Activated naive CD8-positive, alpha-beta T cell (primary cell): ENCODE results near the gene TMOD3.

Experiments used
- H3K27ac Mint-ChIP-seq: one replicate; pipeline ENCODE4 v1.8.0; 2021; ENCODE audit warnings: mixed read lengths
- H3K27me3 Mint-ChIP-seq: one replicate; pipeline ENCODE4 v1.8.0; 2021; ENCODE audit warnings: mixed read lengths
- H3K36me3 Mint-ChIP-seq: one replicate; pipeline ENCODE4 v1.8.0; 2021; ENCODE audit warnings: mixed read lengths
- H3K4me1 Mint-ChIP-seq: one replicate; pipeline ENCODE4 v1.8.0; 2021; ENCODE audit warnings: low read depth, mixed read lengths
- H3K4me3 Mint-ChIP-seq: one replicate; pipeline ENCODE4 v1.8.0; 2021; ENCODE audit warnings: mild to moderate bottlenecking, mixed read lengths
- H3K9me3 Mint-ChIP-seq: one replicate; pipeline ENCODE4 v1.8.0; 2021; ENCODE audit warnings: low read depth, mixed read lengths

TMOD3 gene

GRCh38 chr15:51888593-51889195 lies 59.2 kb downstream of the TMOD3 start:
- Mint-ChIP-seq H3K4me3 (no peak overlapping the region), H3K4me1 (peaks cover 8% of the 10 kb centered on the region), H3K27ac (no peak overlapping the region), H3K36me3 (peaks cover 11% of the 10 kb centered on the region), H3K9me3 (no peaks in the 10 kb centered on the region), H3K27me3 (no peaks in the 10 kb centered on the region)

GRCh38 chr15:51889486-51889885 lies 60.0 kb downstream of the TMOD3 start:
- H3K4me3 Mint-ChIP-seq, result no peak overlapping the region
- H3K9me3 Mint-ChIP-seq, result no peaks in the 10 kb centered on the region
- peaks cover 14% of the 10 kb centered on the region for H3K36me3 Mint-ChIP-seq
- H3K4me1 Mint-ChIP-seq, result peaks cover 6% of the 10 kb centered on the region
- no peak overlapping the region for H3K27ac Mint-ChIP-seq
- H3K27me3 Mint-ChIP-seq, result no peaks in the 10 kb centered on the region

GRCh38 chr15:51904421-51904820 lies 75.0 kb downstream of the TMOD3 start:
- peaks cover 13% of the 10 kb centered on the region for H3K36me3 Mint-ChIP-seq
- H3K4me3 Mint-ChIP-seq, result no peak overlapping the region
- no peak overlapping the region for H3K27ac Mint-ChIP-seq
- no peaks in the 10 kb centered on the region for H3K4me1 Mint-ChIP-seq
- H3K9me3 Mint-ChIP-seq, result no peaks in the 10 kb centered on the region
- H3K27me3 Mint-ChIP-seq, result no peaks in the 10 kb centered on the region

GRCh38 chr15:51904931-51905330 lies 75.5 kb downstream of the TMOD3 start:
- no peak overlapping the region for H3K4me3 Mint-ChIP-seq
- no peaks in the 10 kb centered on the region for H3K4me1 Mint-ChIP-seq
- no peaks in the 10 kb centered on the region for H3K27me3 Mint-ChIP-seq
- no peak overlapping the region for H3K27ac Mint-ChIP-seq
- H3K36me3 Mint-ChIP-seq, result peaks cover 13% of the 10 kb centered on the region
- no peaks in the 10 kb centered on the region for H3K9me3 Mint-ChIP-seq

- H3K4me3 Mint-ChIP-seq, result no peak overlapping the region
Observed at GRCh38 chr15:51907136-51907862, 77.8 kb downstream of the TMOD3 start.

GRCh38 chr15:51908316-51908715 lies 78.9 kb downstream of the TMOD3 start:
- H3K9me3 Mint-ChIP-seq, result no peaks in the 10 kb centered on the region
- H3K4me3 Mint-ChIP-seq, result no peak overlapping the region
- peaks cover under 1% of the 10 kb centered on the region for H3K36me3 Mint-ChIP-seq
- no peaks in the 10 kb centered on the region for H3K4me1 Mint-ChIP-seq
- no peak overlapping the region for H3K27ac Mint-ChIP-seq
- H3K27me3 Mint-ChIP-seq, result no peaks in the 10 kb centered on the region

More at GRCh38 chr15:51907136-51907862, 77.8 kb downstream of the TMOD3 start:
- Mint-ChIP-seq H3K27me3 (no peaks in the 10 kb centered on the region), H3K9me3 (no peaks in the 10 kb centered on the region), H3K36me3 (peaks cover 4% of the 10 kb centered on the region), H3K4me1 (no peaks in the 10 kb centered on the region), H3K27ac (no peak overlapping the region)

GRCh38 chr15:51909584-51909983 lies 80.1 kb downstream of the TMOD3 start:
- no peaks in the 10 kb centered on the region for H3K36me3 Mint-ChIP-seq
- H3K4me3 Mint-ChIP-seq, result no peak overlapping the region

GRCh38 chr15:51912528-51912927 lies 83.1 kb downstream of the TMOD3 start:
- Mint-ChIP-seq H3K27me3 (no peaks in the 10 kb centered on the region), H3K9me3 (no peaks in the 10 kb centered on the region), H3K27ac (no peak overlapping the region), H3K4me3 (no peak overlapping the region), H3K4me1 (no peaks in the 10 kb centered on the region), H3K36me3 (no peaks in the 10 kb centered on the region)

More at GRCh38 chr15:51909584-51909983, 80.1 kb downstream of the TMOD3 start:
- H3K9me3 Mint-ChIP-seq, result no peaks in the 10 kb centered on the region
- H3K27ac Mint-ChIP-seq, result no peak overlapping the region
- H3K27me3 Mint-ChIP-seq, result no peaks in the 10 kb centered on the region
- no peaks in the 10 kb centered on the region for H3K4me1 Mint-ChIP-seq

- Mint-ChIP-seq H3K27me3 (no peaks in the 10 kb centered on the region), H3K9me3 (no peaks in the 10 kb centered on the region), H3K4me3 (no peak overlapping the region), H3K36me3 (peaks cover 4% of the 10 kb centered on the region), H3K4me1 (no peaks in the 10 kb centered on the region), H3K27ac (no peak overlapping the region)
Observed at GRCh38 chr15:51917493-51917892, 88.0 kb downstream of the TMOD3 start.

- H3K27ac Mint-ChIP-seq, result no peak overlapping the region
- H3K36me3 Mint-ChIP-seq, result peaks cover 9% of the 10 kb centered on the region
- no peaks in the 10 kb centered on the region for H3K4me1 Mint-ChIP-seq
- no peaks in the 10 kb centered on the region for H3K9me3 Mint-ChIP-seq
- H3K27me3 Mint-ChIP-seq, result no peaks in the 10 kb centered on the region
- H3K4me3 Mint-ChIP-seq, result no peak overlapping the region
Observed at GRCh38 chr15:51924156-51925068, 95.0 kb downstream of the TMOD3 start.

GRCh38 chr15:51926809-51927208 lies 97.4 kb downstream of the TMOD3 start:
- Mint-ChIP-seq H3K36me3 (peaks cover 5% of the 10 kb centered on the region), H3K27me3 (no peaks in the 10 kb centered on the region), H3K9me3 (no peaks in the 10 kb centered on the region), H3K4me3 (no peak overlapping the region), H3K4me1 (no peaks in the 10 kb centered on the region), H3K27ac (peak overlapping the region; percentile 22)

GRCh38 chr15:51931016-51931415 lies 101.6 kb downstream of the TMOD3 start:
- Mint-ChIP-seq H3K4me1 (no peaks in the 10 kb centered on the region), H3K4me3 (no peak overlapping the region), H3K9me3 (no peaks in the 10 kb centered on the region), H3K27ac (peak overlapping the region; percentile 54), H3K27me3 (no peaks in the 10 kb centered on the region), H3K36me3 (peaks cover 5% of the 10 kb centered on the region)

- no peaks in the 10 kb centered on the region for H3K9me3 Mint-ChIP-seq
- no peak overlapping the region for H3K27ac Mint-ChIP-seq
- H3K27me3 Mint-ChIP-seq, result no peaks in the 10 kb centered on the region
- peaks cover 3% of the 10 kb centered on the region for H3K36me3 Mint-ChIP-seq
- H3K4me3 Mint-ChIP-seq, result no peak overlapping the region
- no peaks in the 10 kb centered on the region for H3K4me1 Mint-ChIP-seq
Observed at GRCh38 chr15:51931638-51932037, 102.2 kb downstream of the TMOD3 start.

- Mint-ChIP-seq H3K27me3 (no peaks in the 10 kb centered on the region), H3K9me3 (no peaks in the 10 kb centered on the region), H3K4me3 (no peak overlapping the region), H3K27ac (no peak overlapping the region), H3K4me1 (no peaks in the 10 kb centered on the region), H3K36me3 (peaks cover 2% of the 10 kb centered on the region)
Observed at GRCh38 chr15:51932161-51932560, 102.7 kb downstream of the TMOD3 start.
